Measurements from ENCODE around the gene IL1F10.

IL1F10 gene

GRCh38 chr2:113060396-113060795 is 7.4 kb upstream of the IL1F10 start:
- no peak for DNase-seq

DNA sequence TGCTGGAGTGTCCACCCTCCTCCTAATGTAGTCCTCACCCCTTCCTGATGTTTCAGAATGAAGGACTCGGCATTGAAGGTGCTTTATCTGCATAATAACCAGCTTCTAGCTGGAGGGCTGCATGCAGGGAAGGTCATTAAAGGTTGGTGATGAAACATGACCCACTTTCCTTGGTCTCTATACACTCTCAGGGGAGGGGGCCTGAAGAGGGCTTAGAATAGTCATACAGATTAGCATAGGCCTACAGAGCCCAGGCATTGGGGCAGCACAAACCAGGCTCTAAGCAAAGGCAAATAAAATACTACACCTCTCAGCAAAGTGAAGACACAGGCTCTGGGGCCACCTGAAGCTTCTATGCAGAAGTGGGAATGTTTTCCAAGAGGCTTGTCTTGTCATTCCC is 7.0 kb upstream of the IL1F10 start:
- DNase-seq, result no peak

- no peak for DNase-seq
Measured at GRCh38 chr2:113061241-113061640, 6.5 kb upstream of the IL1F10 start.

DNA sequence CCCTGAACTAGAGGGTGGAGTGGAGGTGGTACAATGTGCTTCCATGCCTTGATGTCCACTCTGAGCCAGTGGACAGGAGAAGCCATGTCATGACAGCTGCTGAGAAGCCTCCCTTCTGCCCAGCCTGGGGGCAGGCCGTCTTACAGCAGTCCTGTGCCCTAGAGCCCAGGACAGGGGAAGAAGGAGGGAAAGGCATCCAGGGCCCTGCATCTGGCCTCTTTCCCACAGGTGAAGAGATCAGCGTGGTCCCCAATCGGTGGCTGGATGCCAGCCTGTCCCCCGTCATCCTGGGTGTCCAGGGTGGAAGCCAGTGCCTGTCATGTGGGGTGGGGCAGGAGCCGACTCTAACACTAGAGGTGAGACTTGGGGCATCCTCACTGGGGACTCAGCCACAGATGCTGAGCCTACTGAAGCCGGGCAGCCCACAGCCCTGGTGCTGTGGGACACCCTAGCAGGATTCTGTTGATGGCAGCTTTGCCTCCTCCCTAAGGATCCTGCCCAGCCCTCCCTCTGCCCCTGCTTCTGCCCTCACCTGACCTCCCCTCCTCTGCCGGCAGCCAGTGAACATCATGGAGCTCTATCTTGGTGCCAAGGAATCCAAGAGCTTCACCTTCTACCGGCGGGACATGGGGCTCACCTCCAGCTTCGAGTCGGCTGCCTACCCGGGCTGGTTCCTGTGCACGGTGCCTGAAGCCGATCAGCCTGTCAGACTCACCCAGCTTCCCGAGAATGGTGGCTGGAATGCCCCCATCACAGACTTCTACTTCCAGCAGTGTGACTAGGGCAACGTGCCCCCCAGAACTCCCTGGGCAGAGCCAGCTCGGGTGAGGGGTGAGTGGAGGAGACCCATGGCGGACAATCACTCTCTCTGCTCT is 5.6 kb upstream of the IL1F10 start:
- no peak for DNase-seq

- DNase-seq, result no peak
Measured at GRCh38 chr2:113064281-113064680, 3.5 kb upstream of the IL1F10 start.

GRCh38 chr2:113064898-113065297 is 2.9 kb upstream of the IL1F10 start:
- DNase-seq, result no peak

GRCh38 chr2:113068249-113068648 is 479 bp downstream of the IL1F10 start:
- no peak for DNase-seq

GRCh38 chr2:113068706-113069485 is 1.1 kb downstream of the IL1F10 start:
- no peak for DNase-seq

DNA sequence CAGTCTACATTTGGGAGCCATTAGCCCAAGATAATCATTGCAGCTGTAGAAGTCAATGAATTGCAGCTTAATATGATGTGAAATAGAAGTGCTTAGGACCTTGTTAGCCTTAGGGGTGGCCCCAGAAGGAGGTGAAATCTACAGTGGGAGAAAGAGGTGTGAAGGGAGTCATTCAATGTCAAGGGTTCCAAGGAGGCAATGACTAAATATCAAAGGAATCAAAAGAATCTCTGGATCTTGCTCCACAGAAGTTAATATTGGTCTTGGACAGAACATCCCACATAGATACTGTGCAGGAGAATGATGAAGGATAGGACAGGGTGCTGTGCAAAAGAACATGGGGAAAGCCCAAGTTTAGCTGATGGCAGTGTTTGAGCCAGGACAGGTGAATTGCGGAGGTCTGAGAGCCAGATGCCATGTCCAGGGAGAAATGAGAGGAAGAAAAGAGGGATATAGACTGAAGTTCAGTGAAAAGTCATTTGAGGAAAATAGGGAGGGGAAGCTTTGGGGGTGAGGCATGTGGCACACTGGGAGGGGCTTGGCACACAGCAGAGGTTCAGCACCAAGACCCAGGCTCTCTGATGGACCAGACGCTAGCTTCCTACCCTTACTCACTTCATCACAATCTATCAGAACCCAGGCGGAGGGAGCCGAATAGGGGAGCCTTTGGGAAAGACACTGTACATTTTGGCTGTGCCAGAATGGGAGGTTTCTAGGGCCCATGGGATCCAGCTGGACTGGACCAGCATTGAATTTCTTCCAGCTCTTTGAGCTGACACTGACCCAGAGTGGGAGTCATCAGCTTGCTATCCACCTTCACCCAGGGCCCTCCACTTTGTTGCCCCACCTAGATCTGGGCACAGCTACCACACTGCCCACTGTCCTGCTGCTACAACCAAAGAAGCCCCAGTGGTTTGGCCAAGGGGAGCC is 2.2 kb downstream of the IL1F10 start:
- DNase-seq, result no peak

DNA sequence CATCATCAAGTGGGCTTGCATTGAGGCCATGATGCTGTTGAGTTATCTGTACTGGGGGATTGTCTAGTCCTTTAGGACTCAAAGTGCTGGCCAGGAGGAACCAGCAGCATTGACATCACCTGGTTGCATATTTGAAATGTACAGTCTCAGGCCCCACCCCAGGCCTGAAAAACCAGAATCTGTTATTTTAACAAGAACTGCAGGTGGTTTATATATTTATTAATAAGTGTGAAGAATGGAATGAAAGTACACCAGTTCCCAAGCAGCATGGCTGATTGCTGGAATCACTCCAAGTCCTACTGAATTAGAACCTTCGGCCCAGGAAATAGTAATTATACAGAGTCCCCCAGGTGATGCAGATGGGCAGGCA is 2.8 kb downstream of the IL1F10 start:
- DNase-seq, result no peak

GRCh38 chr2:113072584-113072983 is 4.8 kb downstream of the IL1F10 start:
- no peak for DNase-seq

- DNase-seq, result no peak
Measured at GRCh38 chr2:113073325-113073834, 5.6 kb downstream of the IL1F10 start.

DNA sequence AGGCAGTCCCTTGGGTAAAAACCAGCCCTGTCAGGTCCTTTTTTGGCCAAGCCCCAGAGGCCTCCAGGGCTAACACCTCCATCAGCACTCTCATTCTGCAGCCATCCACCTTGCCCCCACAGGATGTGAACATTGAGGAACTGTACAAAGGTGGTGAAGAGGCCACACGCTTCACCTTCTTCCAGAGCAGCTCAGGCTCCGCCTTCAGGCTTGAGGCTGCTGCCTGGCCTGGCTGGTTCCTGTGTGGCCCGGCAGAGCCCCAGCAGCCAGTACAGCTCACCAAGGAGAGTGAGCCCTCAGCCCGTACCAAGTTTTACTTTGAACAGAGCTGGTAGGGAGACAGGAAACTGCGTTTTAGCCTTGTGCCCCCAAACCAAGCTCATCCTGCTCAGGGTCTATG is 7.3 kb downstream of the IL1F10 start:
- DNase-seq, result no peak

GRCh38 chr2:113075600-113075999 is 7.8 kb downstream of the IL1F10 start:
- no peak for DNase-seq

- no peak for DNase-seq
Measured at GRCh38 chr2:113076954-113077669, 9.3 kb downstream of the IL1F10 start.

GRCh38 chr2:113077921-113078320 is 10.2 kb downstream of the IL1F10 start:
- no peak for DNase-seq

DNA sequence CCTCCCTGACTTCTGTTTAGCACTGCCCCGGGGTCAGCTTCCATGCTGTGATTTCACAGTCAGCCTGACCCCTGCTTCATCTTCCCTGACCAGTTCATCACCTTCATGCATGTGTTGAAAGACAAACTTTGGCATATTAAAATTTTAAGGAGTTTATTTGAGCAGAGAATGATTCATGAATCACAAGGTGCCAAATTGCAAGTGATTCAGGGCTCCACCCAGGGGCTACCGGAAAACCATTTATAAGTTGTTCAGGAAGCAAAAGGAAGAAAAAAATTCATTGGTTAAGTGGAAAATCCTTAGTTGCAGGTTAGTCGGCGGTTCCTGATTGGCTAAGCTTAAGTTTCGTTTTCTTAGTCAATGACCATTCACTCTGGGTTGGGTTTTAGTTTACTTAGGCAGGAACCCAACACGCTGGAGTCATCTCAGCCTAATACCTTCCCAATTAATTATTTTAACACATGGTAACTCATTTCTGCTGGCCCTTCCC is 10.6 kb downstream of the IL1F10 start:
- DNase-seq, result no peak

DNA sequence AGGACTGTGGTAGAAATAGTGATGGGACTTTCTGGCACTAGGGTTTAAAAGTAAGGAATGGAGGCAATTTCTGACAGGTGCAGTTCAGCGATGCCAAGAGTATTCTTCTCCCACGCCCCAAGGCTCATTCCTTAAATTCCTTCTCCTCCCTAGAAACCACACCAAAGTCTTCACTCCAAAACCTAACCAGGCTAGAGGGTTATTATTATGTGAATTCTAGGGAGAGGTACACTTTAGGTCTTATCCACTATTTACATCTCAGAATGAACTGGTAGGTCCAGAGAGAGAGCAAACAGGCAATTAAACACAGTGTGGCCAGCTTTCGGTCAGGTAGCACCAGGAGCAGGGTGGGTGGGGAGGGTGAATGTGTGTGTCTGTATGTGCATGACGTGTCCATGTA is 11.4 kb downstream of the IL1F10 start:
- no peak for DNase-seq

DNA sequence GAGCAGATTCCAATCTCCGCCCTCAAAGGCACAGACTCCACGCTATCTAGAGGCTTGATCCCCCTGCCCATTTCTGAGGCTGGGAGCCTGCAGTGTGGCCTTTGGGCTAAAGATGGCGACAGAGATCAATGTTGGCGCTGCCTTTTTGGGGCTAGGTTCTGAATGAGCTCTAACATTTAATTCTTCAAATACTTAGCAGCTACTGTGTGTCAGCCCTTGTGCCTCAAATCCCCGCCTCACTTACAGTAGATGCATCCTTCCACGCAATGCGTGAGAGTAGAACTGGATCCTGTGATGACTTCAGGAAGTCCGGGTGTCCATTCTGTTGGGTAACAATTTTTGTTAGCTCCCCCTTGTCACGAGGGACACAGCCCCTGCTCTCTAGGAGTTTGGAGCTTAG is 12.4 kb downstream of the IL1F10 start:
- DNase-seq, result no peak

DNA sequence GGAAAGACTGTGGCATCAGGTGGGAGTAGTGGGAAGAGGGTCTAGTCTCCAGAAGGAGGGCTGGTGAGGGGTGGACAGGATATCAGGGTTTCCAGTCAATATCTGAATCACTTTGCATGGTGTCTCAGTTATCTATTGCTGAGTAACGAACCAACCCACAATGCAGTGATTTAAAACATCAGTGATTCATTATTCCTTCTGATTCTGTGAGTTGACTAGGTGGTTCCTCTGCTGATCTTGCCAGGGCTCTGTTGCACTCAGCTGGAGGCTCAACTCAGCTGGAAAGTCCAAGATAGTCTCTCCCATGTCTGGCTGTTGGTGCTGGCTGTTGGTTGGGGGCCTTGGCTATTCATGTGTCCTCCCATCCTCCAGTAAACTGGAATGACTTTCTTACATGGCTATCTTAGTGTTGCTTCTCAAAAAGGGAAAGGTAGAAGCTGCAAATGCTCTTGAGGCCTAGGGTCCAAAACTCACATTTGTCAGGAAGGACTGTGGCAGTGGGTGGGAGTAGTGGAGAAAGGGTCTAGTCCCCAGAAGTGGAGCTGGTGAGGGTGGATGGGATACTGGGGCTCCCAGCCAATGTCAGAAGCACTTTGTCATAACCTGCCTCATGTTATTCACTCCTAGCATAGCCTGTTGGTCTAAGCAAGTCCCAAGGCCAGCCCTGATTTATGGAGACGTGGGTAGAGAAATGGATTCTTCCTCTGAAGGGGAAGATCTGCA is 13.9 kb downstream of the IL1F10 start:
- no peak for DNase-seq

DNA sequence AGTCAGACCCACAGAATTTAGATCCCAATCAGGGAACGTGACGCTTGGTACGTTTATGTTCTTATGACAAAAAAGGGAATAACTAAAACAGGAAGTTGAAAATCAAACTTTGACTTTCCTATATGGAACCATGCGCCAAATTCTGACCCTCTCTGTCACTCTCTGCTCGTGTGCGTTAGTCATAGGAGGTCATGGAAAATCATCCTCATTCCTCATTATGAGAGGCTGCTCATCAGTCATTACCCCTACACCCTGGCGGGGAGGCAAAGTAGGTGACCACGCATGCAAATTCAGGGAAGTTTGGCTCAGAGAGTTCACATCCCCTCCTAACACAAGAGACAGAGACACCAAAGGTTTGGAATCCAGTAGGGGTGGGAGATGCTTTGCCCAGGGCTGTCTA is 15.5 kb downstream of the IL1F10 start:
- no peak for DNase-seq

All from NCI-H1105 (cell line).